Measurements from ENCODE around the gene MAP9. TPM values are rescaled to one million over a fixed set of nuclear protein-coding genes. Genes with fewer than 3 reads are reported as not detected.

MAP9 gene
- total and polyA plus RNA-seq, 2 experiments from 2014 or later: 16.0 to 33.7 TPM

GRCh38 chr4:155304375-155304774 is 72.4 kb downstream of the MAP9 start:
- no peak for ATAC-seq

More at GRCh38 chr4:155304375-155304774, 72.4 kb downstream of the MAP9 start:
- Mint-ChIP-seq H3K4me1 (peaks cover 9% of the 10 kb centered on the region; the same call in 2 of the 3 replicates), H3K9me3 (peaks cover 7% of the 10 kb centered on the region), H3K27ac (no peak overlapping the region), H3K36me3 (ENCODE audit: low read depth) (peaks cover 4% of the 10 kb centered on the region; the same call in 2 of the 3 replicates), H3K4me3 (no peak overlapping the region), H3K27me3 (ENCODE audit: insufficient read depth, low read depth, poor library complexity) (peaks cover 4% of the 10 kb centered on the region)
- Histone ChIP-seq H2AFZ (no peak overlapping the region), H3K27me3 (ENCODE audit: insufficient read depth) (no peaks in the 10 kb centered on the region), H3K27ac (ENCODE audit: low read depth) (no peak overlapping the region), H3K4me2 (no peak overlapping the region), H3K4me3 (no peak overlapping the region), H3K36me3 (ENCODE audit: insufficient read depth) (no peaks in the 10 kb centered on the region), H3K9me2 (ENCODE audit: insufficient read depth) (peaks cover 10% of the 10 kb centered on the region; the same call in 1 of the 2 replicates), H3F3A (replicated peaks; ENCODE audit: low read depth) (no peaks in the 10 kb centered on the region), H3K4me1 (ENCODE audit: insufficient read depth) (no peaks in the 10 kb centered on the region), H4K20me1 (replicated peaks; ENCODE audit: insufficient read depth) (no peaks in the 10 kb centered on the region), H3K79me2 (replicated peaks; ENCODE audit: insufficient read depth) (no peaks in the 10 kb centered on the region)
- DNase-seq (ENCODE audit: low spot score): no peak
- TF ChIP-seq ZNF331 (CRISPR knock-in tag; IDR thresholded peaks at IDR 0.05; ENCODE audit: low read depth) (no peak), CREB1 (CRISPR knock-in tag; IDR thresholded peaks at IDR 0.05; ENCODE audit: low read depth) (no peak), ZNF114 (CRISPR knock-in tag; IDR thresholded peaks at IDR 0.05) (no peak), EZH2phosphoT487 (IDR thresholded peaks at IDR 0.05; ENCODE audit: unreplicated experiment) (no peak), ZNF462 (CRISPR knock-in tag; IDR thresholded peaks at IDR 0.05) (no peak), POLR2AphosphoS5 (IDR thresholded peaks at IDR 0.05; ENCODE audit: low read depth) (no peak), NANOG (IDR thresholded peaks at IDR 0.05; ENCODE audit: borderline replicate concordance) (no peak), STAT1 (IDR thresholded peaks at IDR 0.05; ENCODE audit: unreplicated experiment) (no peak), REST (IDR thresholded peaks at IDR 0.05; ENCODE audit: unreplicated experiment) (no peak), JUNB (IDR thresholded peaks at IDR 0.05; ENCODE audit: unreplicated experiment) (no peak), ETS1 (IDR thresholded peaks at IDR 0.05) (no peak), EZH2 (IDR thresholded peaks at IDR 0.05; ENCODE audit: low read depth, unreplicated experiment) (no peak), CTCF (conservative IDR thresholded peaks at IDR 0.05; ENCODE audit: low read depth in 2 of 2) (no peak)

Measured in GM23338 (cell line).